SU-DHL-6 (cell line): Measurements from ENCODE around the gene MOCOS.

Experiments used
- EZH2phosphoT487 ChIP-seq: fragments of 200-600 bp; sonication (generic), shearing (Covaris generic); conservative IDR thresholded peaks from 2 replicates; pipeline ENCODE4 v1.6.1; 2018; ENCODE audit warnings: mild to moderate bottlenecking, antibody characterized with exemption, low read length, moderate library complexity, mixed read lengths
- TF ChIP-seq, protein P1 (sequence below): fragments of 200-600 bp; sonication (generic); IDR thresholded peaks from one replicate; pipeline ENCODE4 v1.5.1; 2017; ENCODE audit warnings: antibody characterized with exemption, mild to moderate bottlenecking, low read length, moderate library complexity; ENCODE audit not compliant: insufficient read depth, poor library complexity, severe bottlenecking

DNA sequence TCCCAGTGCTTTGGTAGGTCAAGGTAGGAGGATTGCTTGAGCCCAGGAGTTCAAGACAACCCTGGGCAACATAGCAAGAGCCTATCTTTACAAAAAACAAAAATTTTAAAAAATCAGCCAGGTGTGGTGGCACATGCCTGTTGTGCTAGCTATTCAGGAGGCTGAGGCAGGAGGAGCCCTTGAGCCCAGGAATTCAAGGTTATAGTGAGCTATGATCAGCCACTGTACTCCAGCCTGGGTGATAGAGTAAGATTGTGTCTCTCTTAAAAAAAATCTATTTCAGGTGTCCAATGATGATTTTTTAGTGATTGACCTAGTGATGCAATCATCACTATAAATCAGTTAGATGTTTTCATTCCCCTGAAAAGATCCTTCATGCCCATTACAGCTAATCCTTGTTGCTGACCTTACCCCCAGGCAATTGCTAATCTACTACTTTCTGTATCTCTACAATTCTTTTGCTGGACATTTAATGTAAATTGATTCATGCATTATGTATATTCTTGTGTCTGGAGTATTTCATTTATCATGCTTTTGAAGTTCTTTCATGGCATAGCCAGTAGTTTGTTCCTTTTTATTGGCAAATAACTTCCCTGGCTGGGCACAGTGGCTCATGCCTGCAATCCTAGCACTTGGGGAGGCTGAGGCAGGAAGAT lies 10.3 kb downstream of the MOCOS start:
- TF ChIP-seq, protein P1, sequence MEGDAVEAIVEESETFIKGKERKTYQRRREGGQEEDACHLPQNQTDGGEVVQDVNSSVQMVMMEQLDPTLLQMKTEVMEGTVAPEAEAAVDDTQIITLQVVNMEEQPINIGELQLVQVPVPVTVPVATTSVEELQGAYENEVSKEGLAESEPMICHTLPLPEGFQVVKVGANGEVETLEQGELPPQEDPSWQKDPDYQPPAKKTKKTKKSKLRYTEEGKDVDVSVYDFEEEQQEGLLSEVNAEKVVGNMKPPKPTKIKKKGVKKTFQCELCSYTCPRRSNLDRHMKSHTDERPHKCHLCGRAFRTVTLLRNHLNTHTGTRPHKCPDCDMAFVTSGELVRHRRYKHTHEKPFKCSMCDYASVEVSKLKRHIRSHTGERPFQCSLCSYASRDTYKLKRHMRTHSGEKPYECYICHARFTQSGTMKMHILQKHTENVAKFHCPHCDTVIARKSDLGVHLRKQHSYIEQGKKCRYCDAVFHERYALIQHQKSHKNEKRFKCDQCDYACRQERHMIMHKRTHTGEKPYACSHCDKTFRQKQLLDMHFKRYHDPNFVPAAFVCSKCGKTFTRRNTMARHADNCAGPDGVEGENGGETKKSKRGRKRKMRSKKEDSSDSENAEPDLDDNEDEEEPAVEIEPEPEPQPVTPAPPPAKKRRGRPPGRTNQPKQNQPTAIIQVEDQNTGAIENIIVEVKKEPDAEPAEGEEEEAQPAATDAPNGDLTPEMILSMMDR = no peak
- TF ChIP-seq EZH2phosphoT487 = no peak
